Smooth muscle cell (in vitro differentiated cells): ENCODE data around the gene SNTG2. TPM values are rescaled to one million over a fixed set of nuclear protein-coding genes. Genes with fewer than 3 reads are reported as not detected.

Experiments used
- DNase-seq: peaks from one replicate; lab custom pipeline; 2025; ENCODE audit not compliant: unreplicated experiment; lab: John Stamatoyannopoulos, UW
- H2AFZ ChIP-seq: fragments of 200-600 bp; sonication (generic); 2 replicates; pipeline ENCODE4 v1.6.0; 2016; ENCODE audit warnings: antibody characterized with exemption, low read depth, mild to moderate bottlenecking
- H3F3A ChIP-seq: fragments of 200-600 bp; sonication (generic); 2 replicates; pipeline ENCODE4 v1.6.0; 2017; ENCODE audit warnings: antibody characterized with exemption, low read depth
- H3K27ac ChIP-seq: fragments of 200-600 bp; sonication (generic); 2 replicates; pipeline ENCODE4 v1.5.1; 2016; ENCODE audit warnings: low read depth, mild to moderate bottlenecking
- H3K27me3 ChIP-seq: fragments of 200-600 bp; sonication (generic); 2 replicates; pipeline ENCODE4 v1.6.1; 2016; ENCODE audit warnings: low read depth, mild to moderate bottlenecking
- H3K36me3 ChIP-seq: fragments of 200-600 bp; sonication (generic); 2 replicates; pipeline ENCODE4 v1.5.1; 2016; ENCODE audit warnings: low read depth
- H3K4me1 ChIP-seq: fragments of 200-600 bp; sonication (generic); 2 replicates; pipeline ENCODE4 v1.5.1; 2016; ENCODE audit warnings: low read depth
- H3K4me2 ChIP-seq: fragments of 200-600 bp; sonication (generic); 2 replicates; pipeline ENCODE4 v1.6.0; 2016; ENCODE audit warnings: mild to moderate bottlenecking
- H3K4me3 ChIP-seq: fragments of 200-600 bp; sonication (generic); 2 replicates; pipeline ENCODE4 v1.5.1; 2016; ENCODE audit warnings: mild to moderate bottlenecking
- H3K79me2 ChIP-seq: fragments of 200-600 bp; sonication (generic); 2 replicates; pipeline ENCODE4 v1.6.0; 2016; ENCODE audit warnings: low read depth, mild to moderate bottlenecking
- H3K9ac ChIP-seq: fragments of 200-600 bp; sonication (generic); 2 replicates; pipeline ENCODE4 v1.6.0; 2016; ENCODE audit warnings: low read depth
- H3K9me3 ChIP-seq: fragments of 200-600 bp; sonication (generic); replicated peaks from 2 replicates; pipeline ENCODE4 v1.5.1; 2016; ENCODE audit warnings: low read depth
- H4K20me1 ChIP-seq: fragments of 200-600 bp; sonication (generic); 2 replicates; pipeline ENCODE4 v1.6.0; 2016; ENCODE audit warnings: low read depth
- CTCF ChIP-seq: fragments of 200-600 bp; sonication (generic); IDR thresholded peaks from 2 replicates; pipeline ENCODE4 v1.5.1; 2017; ENCODE audit warnings: borderline replicate concordance, mild to moderate bottlenecking, antibody characterized with exemption; ENCODE audit not compliant: insufficient read depth, poor library complexity, severe bottlenecking
- WGBS: methylation state at CpG from one replicate; pipeline ENCODE4 v1.1.7; 2016; ENCODE audit warnings: low lambda C conversion rate; 5-methylcytosine and 5-hydroxymethylcytosine counted together
- polyA plus RNA-seq: library from polyadenylated mRNA; unstranded; fragments of >200 nt; fragmentation: Nextera tagmentation; extraction: Ambion mirVana; gene quantifications from 2 replicates; pipeline ENCODE4 v1.2.1, GENCODE V29; 2016
- total RNA-seq: library from RNA; depleted of rRNA; stranded (reverse); fragments of >200 nt; gene quantifications from 2 replicates; pipeline ENCODE4 v1.2.3, GENCODE V29; 2014

The SNTG2 gene
- total RNA-seq, result 0.13 TPM in 1 of 2 replicates, not detected in the other
- 0.56 TPM in 1 of 2 replicates, not detected in the other for polyA plus RNA-seq

- Histone ChIP-seq H3K4me3 (peak within 1 kb of the TSS; percentile 57), H3K27ac (no peak within 1 kb of the TSS), H2AFZ (peak within 1 kb of the TSS; percentile 75), H3F3A (no peaks in the 10 kb centered on the region), H3K9me3 (no peaks in the 10 kb centered on the region), H3K27me3 (peaks cover 76% of the 10 kb centered on the region), H3K9ac (no peak within 1 kb of the TSS), H4K20me1 (no peaks in the 10 kb centered on the region), H3K79me2 (no peaks in the 10 kb centered on the region), H3K36me3 (no peaks in the 10 kb centered on the region), H3K4me1 (peaks cover 19% of the 10 kb centered on the region), H3K4me2 (peak within 1 kb of the TSS; percentile 97)
- TF ChIP-seq CTCF, result no peak
- DNase-seq, result no peak
- under 1% methylated on average over 26 of the region's 100 CpGs for WGBS
Observed at GRCh38 chr2:950080-950966, at the start of gene SNTG2. Gene SNTG2, plus strand, starts transcription at chr2:950849. Its CDS starts 148 bp downstream, at chr2:950997.

- Histone ChIP-seq H3K36me3 (no peaks in the 10 kb centered on the region), H3K79me2 (no peaks in the 10 kb centered on the region), H2AFZ (no peak overlapping the region), H3K27ac (no peak overlapping the region), H3K27me3 (no peaks in the 10 kb centered on the region), H3K9ac (no peak overlapping the region), H3F3A (no peaks in the 10 kb centered on the region), H3K4me3 (no peak overlapping the region), H4K20me1 (no peaks in the 10 kb centered on the region), H3K4me1 (no peaks in the 10 kb centered on the region), H3K9me3 (no peaks in the 10 kb centered on the region), H3K4me2 (no peak overlapping the region)
- 91% methylated on average over 1 of the region's 1 CpG for WGBS
- TF ChIP-seq CTCF, result no peak
- no peak for DNase-seq
Observed at GRCh38 chr2:902584-902983, 48.1 kb upstream of the SNTG2 start.

DNA sequence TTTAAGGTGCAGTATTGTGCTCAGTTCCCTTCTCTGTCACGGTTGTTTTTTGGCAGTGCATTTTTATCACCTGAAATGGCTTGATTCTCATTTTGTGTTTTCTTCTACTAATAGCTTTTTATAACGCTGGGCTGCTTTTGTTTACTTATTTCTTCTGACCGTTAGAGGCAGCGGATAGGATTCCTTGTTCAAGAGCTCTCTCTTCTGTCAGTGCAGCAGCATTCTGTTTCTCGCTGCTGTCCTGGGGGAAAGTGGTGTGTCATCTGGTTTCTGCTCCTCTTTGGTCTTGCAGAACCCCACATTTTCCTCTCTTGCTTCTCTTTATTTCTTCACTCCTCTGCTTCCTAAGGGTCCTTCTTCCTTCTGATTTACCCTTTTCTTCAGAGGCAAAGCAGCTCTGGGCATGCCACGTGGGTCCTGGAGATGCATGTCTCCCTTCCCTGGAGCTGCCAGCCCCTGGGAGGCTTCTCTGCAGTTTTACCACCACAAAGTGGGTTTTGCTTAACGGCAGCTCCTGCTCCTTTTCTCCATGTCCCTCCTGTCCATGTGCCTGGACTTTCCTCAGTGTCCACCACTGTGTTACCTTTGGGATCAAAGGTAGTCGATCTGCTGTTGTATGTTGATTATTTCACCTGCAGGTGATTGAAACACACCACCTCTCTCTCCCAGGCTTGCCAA, 47.3 kb upstream of the SNTG2 start:
- Histone ChIP-seq H3K4me3 (no peak overlapping the region), H3K36me3 (no peaks in the 10 kb centered on the region), H3K9ac (no peak overlapping the region), H4K20me1 (no peaks in the 10 kb centered on the region), H3K9me3 (no peaks in the 10 kb centered on the region), H3K4me2 (no peak overlapping the region), H3K27ac (no peak overlapping the region), H3K4me1 (no peaks in the 10 kb centered on the region), H3F3A (no peaks in the 10 kb centered on the region), H2AFZ (no peak overlapping the region), H3K27me3 (no peaks in the 10 kb centered on the region), H3K79me2 (no peaks in the 10 kb centered on the region)
- no peak for DNase-seq
- 64% methylated on average over 8 of the region's 8 CpGs for WGBS
- TF ChIP-seq CTCF, result no peak
